IPS DF 19.7 (cell line): ENCODE data around the gene CRYZL1.

ENCODE experiments used
- DNase-seq: peaks from one replicate; pipeline ENCODE4 v3.0.0-alpha.2; 2013; ENCODE audit warnings: low read depth, low spot score

Gene CRYZL1

DNA sequence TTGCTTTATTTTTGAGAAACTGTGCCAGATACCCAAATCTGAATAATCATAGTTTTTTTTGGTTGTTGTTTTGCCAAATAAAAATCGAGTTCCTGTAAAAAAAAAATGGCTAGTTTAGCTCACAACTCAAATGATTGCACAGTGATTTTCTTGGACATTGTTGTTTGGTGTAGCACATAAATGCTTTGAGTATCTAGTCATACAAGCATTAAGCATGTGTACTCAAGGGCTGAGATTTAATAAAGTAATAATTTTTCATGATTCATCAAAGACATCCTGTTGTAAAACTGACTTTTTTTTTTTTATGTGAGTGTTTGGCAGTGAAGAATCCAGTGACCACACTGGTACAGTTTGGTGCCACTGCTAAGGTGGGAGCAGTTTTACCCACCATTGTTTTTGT lies 19.6 kb upstream of the CRYZL1 start:
- no peak for DNase-seq

GRCh38 chr21:33660406-33660805 lies 18.9 kb upstream of the CRYZL1 start:
- DNase-seq: no peak

- no peak for DNase-seq
These were observed 18.0 kb upstream of the CRYZL1 start for GRCh38 chr21:33659568-33659949.

- DNase-seq: no peak
These were observed 17.5 kb upstream of the CRYZL1 start for GRCh38 chr21:33658919-33659567.

DNA sequence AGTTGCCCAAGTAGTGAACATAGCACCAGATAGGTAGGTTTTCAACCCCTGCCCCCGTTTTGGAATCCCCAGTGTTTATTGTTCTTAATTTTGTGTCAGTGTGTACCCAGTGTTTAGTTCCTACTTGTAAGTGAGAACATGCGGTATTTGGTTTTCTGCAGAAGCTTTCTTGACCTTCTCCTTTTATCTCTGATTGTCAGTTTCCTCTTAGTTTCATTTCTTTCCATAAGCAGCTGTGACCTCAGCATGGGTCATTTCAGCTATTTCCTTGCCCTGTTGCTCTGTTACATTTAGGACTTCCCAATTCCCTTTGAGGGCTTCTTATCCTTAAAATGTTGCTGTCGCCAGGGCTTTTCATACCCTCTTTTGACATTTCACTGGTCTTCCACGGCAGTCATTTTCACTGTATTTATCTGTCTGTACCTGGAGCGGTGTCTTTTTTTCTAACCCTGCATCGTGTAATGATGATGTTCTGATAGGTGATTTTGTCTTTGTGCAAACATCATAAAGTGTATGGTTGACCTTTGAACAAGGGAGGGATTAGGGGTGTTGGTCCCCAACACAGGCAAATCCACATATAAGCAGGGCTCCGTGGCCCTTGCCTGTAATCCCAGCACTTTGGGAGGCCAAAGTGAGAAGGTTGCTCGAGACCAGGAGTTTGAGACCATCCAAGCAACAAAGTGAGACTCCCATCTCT lies 15.7 kb upstream of the CRYZL1 start:
- DNase-seq: no peak

DNA sequence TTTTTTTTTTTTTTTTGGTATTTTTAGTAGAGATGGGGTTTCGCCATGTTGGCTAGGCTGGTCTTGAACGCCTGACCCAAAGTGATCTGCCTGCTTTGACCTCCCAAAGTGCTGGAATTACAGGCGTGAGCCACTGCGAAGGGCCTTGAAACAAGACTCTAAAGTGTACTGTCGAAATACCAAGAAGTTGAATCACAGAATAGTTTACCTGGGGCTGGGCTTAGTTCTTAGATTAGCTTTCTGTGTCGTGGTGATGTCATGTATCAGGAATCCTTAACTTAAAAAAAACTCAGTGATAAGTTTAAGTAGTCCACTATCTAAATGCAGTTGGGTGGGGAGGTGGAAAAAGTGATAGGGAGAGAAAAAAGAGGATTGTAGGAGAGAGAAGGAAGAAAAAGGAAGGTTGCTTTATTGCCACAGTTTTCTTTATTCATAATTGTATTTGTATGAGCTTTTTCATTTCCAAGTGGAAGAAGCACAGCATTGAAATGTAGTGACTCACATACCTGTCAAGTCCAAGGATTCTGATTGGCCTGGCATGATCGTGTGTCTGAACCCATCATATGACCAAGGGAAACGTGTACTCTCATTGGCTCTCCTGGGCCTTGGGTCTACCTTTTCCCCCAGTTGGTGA lies 14.2 kb upstream of the CRYZL1 start:
- no peak for DNase-seq

DNA sequence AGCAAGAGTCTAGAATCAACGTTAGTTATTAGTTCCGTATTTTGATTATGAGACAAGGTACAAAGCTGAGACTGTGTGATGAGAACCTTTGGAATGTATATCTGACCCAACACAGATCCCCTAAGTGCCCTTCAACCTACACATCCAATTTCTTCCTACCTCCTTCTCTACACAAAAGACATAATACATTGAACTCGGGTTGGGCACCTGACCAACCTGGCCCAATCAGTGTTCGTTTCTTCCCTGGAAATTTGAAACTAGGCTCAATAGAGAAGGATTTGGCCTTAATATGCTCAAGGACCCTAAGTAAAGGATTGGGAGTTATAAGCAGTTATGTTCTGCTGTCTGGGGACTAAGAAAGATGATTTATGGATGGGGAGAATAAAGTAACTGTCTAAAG lies 12.9 kb upstream of the CRYZL1 start:
- no peak for DNase-seq

GRCh38 chr21:33651965-33652680 lies 10.6 kb upstream of the CRYZL1 start:
- no peak for DNase-seq

GRCh38 chr21:33650929-33651509 lies 9.5 kb upstream of the CRYZL1 start:
- DNase-seq: no peak

GRCh38 chr21:33650230-33650629 lies 8.7 kb upstream of the CRYZL1 start:
- no peak for DNase-seq

DNA sequence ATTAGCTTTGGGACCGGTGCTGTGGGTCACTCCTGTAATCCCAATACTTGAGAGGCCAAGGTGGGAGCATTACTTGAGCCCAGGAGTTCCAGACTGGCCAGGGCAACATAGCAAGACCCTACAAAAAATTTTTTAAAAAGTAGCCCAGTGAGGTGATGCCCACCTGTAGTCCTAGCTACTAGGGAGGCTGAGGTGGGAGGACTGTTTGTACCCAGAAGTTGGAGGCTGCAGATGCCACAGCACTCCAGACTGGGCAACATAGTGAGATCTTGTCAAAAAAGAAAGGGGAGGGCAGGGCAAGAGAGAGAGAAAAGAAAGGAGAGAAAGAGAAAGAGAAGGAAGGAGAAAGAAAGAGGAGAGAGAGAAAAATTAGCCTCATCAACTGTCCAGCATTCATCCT lies 7.0 kb upstream of the CRYZL1 start:
- DNase-seq: no peak

- no peak for DNase-seq
These were observed 6.0 kb upstream of the CRYZL1 start for GRCh38 chr21:33647587-33647986.

DNA sequence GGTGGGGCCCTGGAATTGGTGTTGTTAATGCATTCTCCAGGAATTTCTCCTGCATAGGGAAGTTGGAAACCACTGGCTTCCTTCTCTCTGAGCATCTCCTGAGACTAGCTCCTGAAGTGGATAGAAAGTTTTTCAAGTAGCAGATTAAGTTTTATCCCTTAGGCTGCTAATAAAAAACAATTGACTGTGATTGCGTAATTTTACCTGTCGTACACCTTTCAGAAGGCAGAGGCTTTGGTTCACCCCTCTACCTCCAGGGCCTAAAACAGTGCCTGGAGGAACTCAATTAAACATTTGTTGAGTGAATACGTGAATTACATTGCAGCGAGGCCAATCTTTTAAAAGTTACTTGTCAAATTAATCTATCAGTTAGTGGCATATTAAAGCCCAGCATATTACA lies 4.2 kb upstream of the CRYZL1 start:
- no peak for DNase-seq

GRCh38 chr21:33644383-33645074 lies 3.0 kb upstream of the CRYZL1 start:
- no peak for DNase-seq

GRCh38 chr21:33643658-33644311 lies 2.2 kb upstream of the CRYZL1 start:
- no peak for DNase-seq

DNA sequence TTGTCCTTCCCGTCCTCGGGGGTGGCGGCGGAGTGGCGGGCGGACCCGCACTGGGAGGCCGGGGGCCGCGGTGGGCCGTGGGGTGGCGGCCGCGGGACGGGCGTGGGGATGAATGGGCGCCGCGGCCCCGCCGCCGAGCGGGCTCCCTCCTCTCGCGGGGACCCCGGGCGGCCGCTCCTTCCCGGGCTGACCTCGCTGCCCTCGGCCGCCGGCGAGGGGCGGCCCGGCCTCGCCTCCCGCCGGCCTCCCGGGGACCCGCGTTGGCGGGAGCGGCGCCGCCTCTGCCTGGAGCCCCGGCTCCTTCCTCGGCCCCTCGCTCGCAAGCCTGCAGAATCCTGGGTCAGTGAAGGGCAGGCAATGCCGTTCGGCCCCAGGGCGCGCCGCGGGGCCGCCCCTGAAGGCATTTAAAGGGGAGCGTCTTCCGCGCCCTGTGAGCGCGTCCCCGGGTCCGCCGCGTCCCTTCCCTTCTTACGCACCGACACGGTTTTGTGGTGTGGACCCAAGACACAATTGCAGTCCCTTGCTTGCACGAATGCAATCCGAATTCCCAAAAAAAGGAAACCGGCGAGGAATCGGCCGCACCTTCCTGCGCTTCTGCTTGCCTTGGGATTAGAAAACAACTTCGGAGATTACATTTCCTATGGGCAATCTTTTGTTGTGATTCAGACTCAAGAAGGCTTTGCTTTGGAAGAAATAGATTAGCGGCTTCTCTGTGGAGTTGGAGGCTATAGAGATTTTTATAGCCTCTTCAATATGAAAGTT lies 1.5 kb upstream of the CRYZL1 start:
- no peak for DNase-seq

DNA sequence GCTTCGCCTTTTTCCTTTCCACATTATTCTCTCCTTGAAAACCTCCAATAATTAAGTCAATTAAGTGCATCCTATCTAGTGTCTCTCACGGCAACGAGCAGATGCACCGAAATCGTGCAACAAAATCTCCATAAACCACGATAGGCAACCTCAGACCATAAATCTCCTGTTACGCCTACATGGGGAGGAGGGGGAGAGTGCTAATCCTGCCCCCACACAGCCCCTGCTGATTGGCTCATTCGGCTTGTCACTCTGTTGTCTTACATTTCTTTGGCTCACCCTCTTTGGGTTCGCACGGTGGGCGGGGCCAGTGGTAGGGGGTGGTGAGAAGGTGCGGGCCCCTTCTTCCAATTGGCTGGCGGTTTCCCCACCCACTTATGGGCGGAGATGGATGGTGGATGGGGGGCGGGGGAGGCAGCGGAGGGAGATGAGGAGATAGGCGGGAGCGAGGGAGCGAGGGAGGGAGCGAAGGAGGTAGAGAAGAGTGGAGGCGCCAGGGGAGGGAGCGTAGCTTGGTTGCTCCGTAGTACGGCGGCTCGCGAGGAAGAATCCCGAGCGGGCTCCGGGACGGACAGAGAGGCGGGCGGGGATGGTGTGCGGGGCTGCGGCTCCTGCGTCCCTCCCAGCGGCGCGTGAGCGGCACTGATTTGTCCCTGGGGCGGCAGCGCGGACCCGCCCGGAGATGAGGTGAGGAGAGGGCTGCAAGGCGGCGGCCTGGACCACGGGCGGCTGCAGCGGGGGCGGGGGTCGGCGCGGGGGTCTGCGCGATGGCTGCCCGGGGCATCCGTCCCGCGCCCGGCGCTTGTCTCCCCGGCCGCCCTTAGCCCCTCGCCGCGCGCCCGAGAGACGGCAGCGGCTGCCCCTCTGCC lies 720 bp upstream of the CRYZL1 start, which contains the start of gene ITSN1:
TSS of gene ITSN1 (plus strand) at position 475 of the 869 bp plus-strand sequence. CDS start 76,328 bp downstream, outside the sequence.
- peak; percentile 95 for DNase-seq

DNA sequence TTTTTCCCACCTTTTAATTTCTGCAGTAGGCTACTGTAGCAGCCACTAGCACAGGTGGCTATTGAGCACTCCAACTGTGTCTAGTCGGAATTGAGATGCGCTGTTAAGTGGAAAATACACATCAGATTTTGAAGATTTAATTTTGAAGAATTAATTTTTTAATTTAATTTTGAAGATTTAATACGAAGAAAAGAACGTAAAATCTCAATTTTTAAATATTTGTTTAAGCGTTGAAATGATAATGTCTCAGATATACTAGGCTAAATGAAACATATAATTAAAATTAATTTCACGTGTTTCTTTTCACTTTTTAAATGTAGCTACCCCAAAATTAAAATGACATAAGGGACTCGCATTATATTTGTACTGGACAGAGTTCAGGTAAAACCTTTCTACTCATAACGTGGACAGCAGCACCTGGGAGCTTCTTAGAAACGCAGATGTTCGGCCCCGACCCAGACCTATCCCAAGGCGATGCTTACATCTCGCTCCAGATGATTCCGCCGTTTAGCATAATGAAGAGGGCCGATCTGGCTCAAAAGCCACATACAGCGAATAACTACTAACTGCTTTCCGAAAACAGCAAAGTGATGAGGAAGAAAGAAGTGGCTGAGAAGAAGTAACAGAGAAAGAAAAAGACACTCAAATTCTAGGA lies 717 bp downstream of the CRYZL1 start:
- DNase-seq: no peak

GRCh38 chr21:33634254-33634653 lies 7.3 kb downstream of the CRYZL1 start:
- DNase-seq: no peak
